Epidermal melanocyte (primary cell): Measurements from ENCODE around the gene TBL1X.
"Not testable (repeated sequence)": the region's sequence is repeated elsewhere in the genome, so short reads cannot be mapped to it uniquely, and the experiment has no call there.

Source experiments
- DNase-seq: peaks from one replicate; pipeline ENCODE4 v3.0.0; 2011; ENCODE audit warnings: low spot score; ENCODE audit not compliant: insufficient read length

TBL1X gene

DNA sequence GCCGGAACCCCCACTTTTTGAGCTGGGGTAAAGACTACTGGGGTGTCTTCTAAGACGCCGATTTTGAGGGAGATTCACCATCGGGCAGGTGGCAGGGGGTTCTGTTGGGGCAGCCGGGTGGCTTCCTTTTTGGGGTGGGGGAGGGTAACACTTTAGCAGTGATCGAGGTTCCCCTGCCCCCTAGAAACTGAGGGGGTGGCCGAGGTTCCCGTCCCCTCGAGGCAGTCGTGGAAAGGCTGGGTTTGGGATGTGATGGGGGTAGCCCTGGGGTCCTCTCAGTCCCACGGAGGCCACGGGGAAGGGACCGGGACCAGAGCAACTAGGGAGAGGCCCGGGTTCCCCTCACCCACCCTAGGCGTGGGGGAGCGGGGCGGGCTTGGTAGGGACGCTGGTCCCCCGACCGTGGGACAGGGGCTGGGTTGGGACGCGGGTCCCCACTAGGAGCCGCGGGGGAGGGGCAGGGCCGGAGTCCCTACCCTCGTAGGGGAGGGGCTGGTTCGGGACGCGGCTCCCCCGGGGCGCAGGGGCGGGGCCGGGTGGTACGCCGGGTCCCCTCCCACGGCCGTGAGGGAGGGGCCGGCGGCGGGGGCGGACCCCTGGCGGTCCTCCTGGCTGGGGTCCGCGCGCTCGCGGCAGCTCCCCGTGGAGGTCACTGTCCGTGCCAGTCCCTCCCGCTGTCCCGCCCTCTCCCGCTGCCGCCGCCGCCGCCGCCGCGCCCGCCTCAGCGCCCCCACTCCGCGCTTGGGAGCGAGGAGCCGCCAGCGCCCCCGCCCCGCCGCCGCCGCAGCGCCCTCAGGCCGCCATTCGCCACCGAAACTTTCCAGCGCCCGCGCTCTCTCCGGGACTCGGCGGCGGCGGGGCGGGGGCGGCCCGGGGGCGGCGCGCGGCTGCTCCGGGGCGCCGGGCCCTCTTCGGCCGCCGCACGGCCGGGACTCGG lies at the start of gene TBL1X:
Gene TBL1X, plus strand, starts transcription at position 624 of the 937 bp plus-strand sequence. CDS start 188,529 bp downstream, outside the sequence.
- no peak for DNase-seq

DNA sequence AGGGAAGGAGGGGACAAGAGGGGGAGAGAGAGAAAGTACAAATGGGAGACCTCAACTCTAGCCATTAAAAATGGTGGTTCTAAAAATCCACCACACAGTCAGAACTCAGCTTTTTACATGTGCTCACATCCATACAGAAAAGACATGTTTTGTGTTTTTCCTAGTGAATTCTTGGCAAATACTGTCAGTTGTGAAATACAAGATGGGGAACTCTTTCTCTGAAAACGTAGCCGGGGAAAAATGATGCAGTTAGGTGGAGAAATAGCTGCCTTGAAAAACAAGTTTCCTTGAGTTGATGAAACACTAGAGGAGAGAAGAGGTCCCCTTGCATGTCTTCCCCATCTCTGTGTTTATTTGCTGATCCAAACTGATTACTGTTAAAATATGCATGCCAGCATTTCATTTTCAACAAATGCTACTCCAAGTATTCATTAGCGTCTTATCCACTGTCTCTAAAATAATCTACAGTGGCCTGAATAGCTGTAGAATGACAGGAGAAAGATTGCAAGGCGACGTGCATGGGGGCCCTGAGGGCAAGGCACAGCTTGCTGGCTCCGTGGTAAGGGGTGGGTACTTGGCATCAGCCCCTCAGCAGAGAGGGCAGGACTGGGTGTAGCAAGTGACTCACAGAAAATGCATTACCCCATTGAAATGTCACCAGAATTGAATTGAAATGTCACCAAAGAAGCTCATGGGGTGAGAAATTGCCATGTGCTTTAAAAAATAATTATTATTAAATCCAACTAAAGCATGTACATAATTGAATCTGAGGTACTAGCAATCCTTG lies 48.1 kb upstream of the TBL1X start:
- DNase-seq = no peak

GRCh38 chrX:9418262-9418661 lies 46.6 kb upstream of the TBL1X start:
- DNase-seq = no peak

- no peak for DNase-seq
These were observed 44.3 kb upstream of the TBL1X start for GRCh38 chrX:9420275-9421265.

- DNase-seq = no peak
These were observed 35.1 kb upstream of the TBL1X start for GRCh38 chrX:9429767-9430166.

DNA sequence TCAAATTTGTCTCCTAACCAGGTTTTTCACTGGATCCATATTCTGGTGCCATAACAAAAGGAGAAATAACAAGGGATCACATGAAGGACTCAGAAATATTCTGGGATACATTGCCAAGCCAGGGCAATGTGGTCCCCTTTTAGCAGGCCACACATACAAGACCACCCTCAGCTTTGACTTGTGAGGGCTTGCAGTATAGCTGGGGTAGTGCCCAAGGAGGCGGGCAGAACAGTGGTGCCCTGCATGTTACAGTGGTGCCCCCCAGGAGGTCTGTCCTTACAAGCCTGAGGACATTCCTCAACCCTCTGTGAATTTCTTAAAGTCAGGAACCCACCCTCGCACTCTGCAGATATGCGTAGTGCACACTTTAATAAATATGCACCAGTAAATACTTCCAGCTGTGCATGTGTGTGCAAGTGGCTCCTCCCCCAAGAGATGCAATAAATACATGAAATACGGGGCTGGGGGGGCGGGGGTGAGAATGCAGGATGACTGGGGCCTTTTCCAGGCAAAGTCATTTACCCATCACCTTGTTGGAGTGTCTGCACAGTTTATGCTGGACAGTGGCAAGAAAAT lies 34.4 kb upstream of the TBL1X start:
- no peak for DNase-seq

GRCh38 chrX:9431281-9431680 lies 33.6 kb upstream of the TBL1X start:
- no peak for DNase-seq

GRCh38 chrX:9433596-9433995 lies 31.3 kb upstream of the TBL1X start:
- no peak for DNase-seq

GRCh38 chrX:9434051-9434550 lies 30.8 kb upstream of the TBL1X start:
- no peak for DNase-seq

DNA sequence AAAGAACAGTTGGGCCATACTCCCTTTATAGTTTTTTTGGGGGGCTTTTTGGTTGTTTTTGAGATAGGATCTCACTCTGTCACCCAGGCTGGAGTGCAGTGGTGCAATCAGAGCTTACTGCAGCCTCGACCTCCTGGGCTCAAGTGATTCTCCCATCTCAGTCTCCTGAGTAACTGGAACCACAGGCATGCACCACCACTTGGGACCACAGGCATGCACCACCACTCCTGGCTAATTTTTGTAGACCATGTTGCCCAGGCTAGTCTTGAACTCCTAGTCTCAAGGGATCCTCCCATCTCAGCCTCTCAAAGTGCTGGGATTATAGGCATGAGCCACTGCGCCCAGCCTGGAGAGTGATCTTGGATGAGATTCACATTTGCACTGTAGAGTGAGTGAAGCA lies 29.8 kb upstream of the TBL1X start:
- DNase-seq = not testable (repeated sequence)

GRCh38 chrX:9436812-9437211 lies 28.0 kb upstream of the TBL1X start:
- DNase-seq = no peak

- no peak for DNase-seq
These were observed 25.8 kb upstream of the TBL1X start for GRCh38 chrX:9438933-9439494.

DNA sequence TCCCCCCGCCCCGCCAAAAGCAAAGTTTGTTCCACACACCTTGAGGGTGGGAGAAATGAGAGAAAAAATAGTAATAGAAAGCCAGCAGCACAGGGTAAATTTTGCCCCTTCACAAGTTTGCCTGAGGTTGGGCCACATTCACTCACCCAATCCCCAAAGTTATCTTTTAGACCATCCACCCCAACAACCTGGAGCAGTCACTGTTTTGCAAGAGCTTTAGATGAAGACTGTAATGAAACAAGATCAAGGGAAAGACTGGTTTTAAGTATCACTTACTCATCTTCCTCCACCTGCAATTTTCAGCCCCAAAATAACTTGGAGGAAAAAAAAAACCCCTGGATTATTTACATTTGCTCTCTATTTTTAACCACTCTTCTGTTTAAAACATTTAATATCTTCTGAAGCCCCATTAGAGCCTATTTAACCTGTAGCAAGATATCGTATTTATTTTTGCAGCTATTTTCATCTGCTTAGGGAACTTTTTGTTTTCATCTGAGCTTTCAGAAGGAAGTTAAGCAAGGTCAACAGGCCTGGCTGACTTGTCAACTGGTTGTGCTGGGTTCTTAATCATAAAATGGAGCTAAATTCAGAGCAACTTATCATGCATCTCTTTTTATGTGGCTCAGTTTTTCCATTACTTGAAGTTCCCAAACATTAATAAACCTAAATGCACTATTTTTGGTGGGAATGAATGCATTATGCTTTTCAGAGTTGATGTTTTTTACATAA lies 24.6 kb upstream of the TBL1X start:
- no peak for DNase-seq

DNA sequence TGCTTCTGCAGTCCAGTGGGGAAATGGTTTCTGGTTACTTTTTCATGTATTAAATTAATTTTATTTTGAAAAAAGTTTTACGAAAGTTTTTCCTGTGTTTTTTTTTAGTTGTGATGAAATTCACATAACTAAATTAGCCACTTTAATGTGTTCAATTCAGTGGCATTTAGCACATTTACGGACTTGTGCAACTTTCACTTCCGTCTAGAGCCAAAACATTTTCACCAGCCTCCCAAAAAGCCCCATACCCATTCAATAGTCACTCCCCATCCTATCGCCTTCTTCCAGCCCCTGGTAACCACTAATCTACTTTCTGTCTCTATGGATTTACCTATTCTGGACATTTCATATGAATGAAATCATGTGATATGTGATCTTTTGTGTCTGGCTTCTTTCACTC lies 22.8 kb upstream of the TBL1X start:
- DNase-seq = no peak

DNA sequence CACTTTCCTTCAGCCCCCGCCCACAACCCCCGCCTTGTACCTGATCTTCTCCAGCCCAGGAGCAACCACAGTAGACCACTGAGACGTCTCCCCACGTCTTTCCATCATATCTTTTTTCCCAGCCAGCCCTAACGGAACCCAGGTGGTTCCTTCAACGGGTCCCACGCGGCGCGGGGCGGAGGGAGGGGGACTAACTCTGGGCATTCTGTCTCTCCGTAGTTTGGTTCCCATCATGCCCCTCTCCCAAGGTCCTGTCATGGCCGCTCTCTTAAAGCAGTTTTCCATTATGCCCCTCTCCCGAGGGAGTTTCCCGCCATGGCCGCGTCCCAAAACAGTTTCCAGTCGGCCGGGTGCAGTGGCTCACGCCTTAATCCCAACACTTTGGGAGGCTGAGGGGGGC lies 21.5 kb upstream of the TBL1X start:
- no peak for DNase-seq

- no peak for DNase-seq
These were observed 17.0 kb upstream of the TBL1X start for GRCh38 chrX:9447906-9448305.

DNA sequence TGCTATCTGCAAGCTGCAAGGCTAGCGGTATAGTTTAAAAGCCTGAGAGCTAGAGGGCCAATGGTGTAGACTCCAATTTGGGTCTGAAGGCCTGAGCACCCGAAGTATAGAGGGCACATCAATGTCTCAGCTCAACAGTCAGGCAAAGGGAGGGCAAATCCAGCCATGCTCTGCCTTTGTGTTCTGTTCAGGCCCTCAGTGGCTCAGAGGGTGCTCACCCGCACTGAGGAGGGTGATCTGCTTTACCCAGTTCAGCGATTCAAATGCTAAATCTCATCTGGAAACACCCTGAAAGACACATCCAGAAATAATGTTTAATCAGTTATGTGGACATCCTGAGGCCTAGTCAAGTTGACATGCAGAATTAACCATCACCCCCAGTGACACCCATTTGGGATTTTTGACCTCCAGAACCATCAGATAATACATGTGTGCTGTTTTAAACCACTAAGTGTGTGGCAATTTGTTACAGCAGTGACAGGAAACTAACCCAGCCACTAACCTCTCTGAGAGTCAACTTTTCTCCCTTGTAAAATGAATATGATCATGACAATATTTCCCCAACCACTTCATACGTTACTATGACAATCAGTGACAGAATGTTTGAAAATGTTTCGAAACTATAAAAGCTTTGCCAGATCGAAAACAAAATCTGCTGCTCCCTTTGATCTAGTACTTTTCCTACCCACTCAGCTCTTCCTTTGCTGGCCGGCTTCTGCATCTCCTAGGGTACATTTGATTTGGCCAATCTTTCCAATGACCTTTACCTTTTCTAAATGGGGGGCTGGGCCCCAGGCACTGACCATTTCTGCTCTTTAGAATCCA lies 8.4 kb upstream of the TBL1X start:
- DNase-seq = no peak

- not testable (repeated sequence) for DNase-seq
These were observed 6.8 kb upstream of the TBL1X start for GRCh38 chrX:9458034-9458433.
